HG02678 (cell line): ENCODE measurements around the gene MC1R.
"Not testable (repeated sequence)": the region's sequence is repeated elsewhere in the genome, so short reads cannot be mapped to it uniquely, and the experiment has no call there.

Source experiments
- ATAC-seq: cut with Tn5 transposase; IDR thresholded peaks from one replicate; pipeline ENCODE4 v1.9.1; 2021; ENCODE audit warnings: mild to moderate bottlenecking, moderate library complexity; ENCODE audit not compliant: unreplicated experiment

Gene MC1R

GRCh38 chr16:89934019-89934418 is 15.4 kb downstream of the MC1R start:
- ATAC-seq, result not testable (repeated sequence)

DNA sequence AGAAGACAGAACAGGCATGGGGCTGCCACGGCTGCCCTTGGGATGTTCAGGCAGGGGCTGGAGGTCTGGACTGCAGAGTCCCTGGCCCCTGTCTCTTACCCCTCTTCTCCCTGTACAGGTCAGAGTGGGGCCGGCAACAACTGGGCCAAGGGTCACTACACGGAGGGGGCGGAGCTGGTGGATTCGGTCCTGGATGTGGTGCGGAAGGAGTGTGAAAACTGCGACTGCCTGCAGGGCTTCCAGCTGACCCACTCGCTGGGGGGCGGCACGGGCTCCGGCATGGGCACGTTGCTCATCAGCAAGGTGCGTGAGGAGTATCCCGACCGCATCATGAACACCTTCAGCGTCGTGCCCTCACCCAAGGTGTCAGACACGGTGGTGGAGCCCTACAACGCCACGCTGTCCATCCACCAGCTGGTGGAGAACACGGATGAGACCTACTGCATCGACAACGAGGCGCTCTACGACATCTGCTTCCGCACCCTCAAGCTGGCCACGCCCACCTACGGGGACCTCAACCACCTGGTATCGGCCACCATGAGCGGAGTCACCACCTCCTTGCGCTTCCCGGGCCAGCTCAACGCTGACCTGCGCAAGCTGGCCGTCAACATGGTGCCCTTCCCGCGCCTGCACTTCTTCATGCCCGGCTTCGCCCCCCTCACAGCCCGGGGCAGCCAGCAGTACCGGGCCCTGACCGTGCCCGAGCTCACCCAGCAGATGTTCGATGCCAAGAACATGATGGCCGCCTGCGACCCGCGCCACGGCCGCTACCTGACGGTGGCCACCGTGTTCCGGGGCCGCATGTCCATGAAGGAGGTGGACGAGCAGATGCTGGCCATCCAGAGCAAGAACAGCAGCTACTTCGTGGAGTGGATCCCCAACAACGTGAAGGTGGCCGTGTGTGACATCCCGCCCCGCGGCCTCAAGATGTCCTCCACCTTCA is 16.2 kb downstream of the MC1R start:
- ATAC-seq, result no peak

GRCh38 chr16:89935620-89936019 is 17.0 kb downstream of the MC1R start:
- not testable (repeated sequence) for ATAC-seq

GRCh38 chr16:89936034-89936433 is 17.4 kb downstream of the MC1R start:
- ATAC-seq, result no peak

GRCh38 chr16:89936508-89936907 is 17.8 kb downstream of the MC1R start:
- no peak for ATAC-seq

- no peak for ATAC-seq
Measured at GRCh38 chr16:89936981-89937380, 18.3 kb downstream of the MC1R start.

DNA sequence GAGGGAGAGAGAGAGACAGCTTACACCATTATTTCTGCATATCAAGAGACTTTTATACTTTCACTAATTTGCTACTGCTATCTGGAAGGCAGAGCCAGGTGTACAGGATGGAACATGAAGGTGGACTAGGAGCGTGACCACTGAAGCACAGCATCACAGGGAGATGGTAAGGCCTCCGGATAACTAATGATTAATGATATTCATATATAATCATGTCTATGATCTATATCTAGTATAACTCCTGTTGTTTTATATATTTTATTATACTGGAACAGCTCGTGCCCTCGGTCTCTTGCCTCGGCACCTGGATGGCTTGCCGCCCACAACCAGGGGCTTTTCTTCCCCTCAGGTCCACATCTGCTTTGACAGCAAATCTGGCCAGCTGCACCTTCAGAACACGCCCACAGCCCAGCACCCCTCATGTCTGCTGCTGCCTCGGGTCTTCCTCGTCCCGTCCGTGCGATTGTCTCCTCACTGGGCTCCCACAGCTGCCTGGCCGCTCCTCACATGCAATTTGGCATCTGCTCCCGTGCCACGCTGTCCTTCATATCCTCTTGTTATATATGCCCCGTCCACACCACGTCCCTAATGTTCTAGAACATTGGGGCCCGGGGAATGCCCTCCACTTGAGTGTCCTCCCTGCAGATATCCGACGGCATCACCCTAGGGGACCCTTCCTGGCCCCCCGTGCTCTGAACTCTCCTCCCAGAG is 19.7 kb downstream of the MC1R start:
- no peak for ATAC-seq

DNA sequence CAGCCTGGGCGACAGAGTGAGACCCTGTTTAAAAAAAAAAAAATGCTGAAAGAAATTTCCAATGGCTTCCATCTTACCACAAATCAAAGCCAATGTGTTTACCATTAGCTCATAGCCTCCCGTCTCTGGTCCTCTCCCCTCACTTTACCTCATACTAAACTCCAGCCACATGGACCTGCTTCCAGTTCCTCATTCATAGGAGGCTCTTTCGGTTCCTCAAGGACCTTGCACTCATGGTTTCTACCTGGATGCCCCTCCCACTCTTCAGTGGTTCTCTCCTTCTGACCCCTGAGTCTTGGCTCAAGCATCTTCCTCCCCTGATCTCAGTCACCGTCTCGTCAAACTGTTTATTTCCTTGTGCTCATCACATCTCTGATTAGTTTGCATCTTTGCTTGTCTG is 26.1 kb downstream of the MC1R start:
- no peak for ATAC-seq

DNA sequence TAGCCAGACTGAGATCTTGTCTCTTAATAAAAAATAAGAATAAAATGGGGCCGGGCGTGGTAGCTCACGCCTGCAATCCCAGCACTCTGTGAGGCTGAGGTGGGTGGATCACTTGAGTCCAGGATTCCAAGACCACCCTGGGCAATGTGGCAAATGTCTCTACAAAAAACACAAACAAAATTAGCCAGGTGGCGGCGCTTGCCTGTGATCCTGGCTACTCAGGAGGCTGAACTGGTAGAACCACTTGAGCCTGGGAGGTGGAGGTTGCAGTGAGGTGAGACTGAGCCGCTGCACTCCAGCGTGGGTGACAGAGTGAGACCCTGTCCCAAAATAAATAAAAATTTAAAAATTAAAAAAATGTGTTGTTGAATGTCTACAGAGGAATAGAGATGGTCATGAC is 27.0 kb downstream of the MC1R start:
- ATAC-seq, result no peak

- no peak for ATAC-seq
Measured at GRCh38 chr16:89946515-89946914, 27.9 kb downstream of the MC1R start.

DNA sequence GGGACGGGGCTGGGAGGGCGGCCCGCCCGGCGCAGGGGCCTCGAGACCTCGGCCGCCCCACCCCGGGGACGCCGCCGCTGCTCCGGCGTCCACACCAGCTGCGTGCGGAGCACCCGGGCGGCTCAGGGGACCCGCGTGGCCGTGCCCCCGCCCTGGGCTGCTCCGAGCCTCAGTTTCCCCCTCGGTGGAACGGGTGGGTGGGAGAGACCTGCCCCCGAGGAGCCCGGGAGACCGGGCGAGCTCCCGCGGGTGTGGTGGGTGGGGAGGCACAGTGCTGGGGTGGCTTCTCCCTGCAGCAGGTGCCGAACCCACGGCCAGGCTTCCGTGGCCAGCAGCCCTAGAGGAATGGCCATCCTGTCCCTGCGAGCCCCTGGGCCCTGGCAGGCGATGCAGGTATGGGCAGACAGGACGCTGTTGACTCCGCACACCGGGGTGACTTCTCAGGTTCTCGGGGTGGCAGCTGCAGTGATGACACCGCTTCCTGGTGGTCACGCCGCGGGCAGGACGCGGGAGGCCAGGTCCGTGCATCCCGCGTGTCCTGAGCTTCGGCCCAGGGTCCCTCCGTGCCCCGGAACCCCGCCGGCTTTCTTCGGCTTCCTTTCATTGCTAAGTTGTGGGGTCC is 30.6 kb downstream of the MC1R start:
- ATAC-seq, result no peak

- ATAC-seq, result no peak
Measured at GRCh38 chr16:89949756-89950155, 31.1 kb downstream of the MC1R start.

GRCh38 chr16:89951509-89951908 is 32.8 kb downstream of the MC1R start:
- no peak for ATAC-seq

- no peak for ATAC-seq
Measured at GRCh38 chr16:89952049-89952448, 33.4 kb downstream of the MC1R start.

DNA sequence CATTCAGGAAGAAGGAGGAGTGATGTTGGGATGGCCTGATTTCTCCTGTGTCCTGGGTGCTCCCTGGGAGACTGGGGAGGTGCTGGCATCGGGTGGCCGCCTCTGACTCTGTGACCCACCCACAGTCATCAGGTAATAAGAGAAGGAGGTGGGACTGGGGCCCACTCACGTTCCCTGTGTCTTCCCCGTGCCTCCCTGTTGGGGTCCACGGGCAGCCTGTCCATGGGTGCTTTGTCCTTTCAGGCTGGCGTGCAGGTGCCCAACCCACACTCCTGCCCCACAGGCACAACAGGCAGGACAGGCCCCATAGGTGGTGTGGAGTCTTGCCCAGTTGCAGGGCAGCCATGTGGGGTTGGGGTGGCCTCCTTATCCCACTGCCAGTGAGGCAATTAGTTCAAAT is 33.9 kb downstream of the MC1R start:
- ATAC-seq, result no peak

GRCh38 chr16:89953671-89954406 is 35.2 kb downstream of the MC1R start:
- peak; percentile 67 for ATAC-seq

- ATAC-seq, result no peak
Measured at GRCh38 chr16:89954462-89954861, 35.8 kb downstream of the MC1R start.

DNA sequence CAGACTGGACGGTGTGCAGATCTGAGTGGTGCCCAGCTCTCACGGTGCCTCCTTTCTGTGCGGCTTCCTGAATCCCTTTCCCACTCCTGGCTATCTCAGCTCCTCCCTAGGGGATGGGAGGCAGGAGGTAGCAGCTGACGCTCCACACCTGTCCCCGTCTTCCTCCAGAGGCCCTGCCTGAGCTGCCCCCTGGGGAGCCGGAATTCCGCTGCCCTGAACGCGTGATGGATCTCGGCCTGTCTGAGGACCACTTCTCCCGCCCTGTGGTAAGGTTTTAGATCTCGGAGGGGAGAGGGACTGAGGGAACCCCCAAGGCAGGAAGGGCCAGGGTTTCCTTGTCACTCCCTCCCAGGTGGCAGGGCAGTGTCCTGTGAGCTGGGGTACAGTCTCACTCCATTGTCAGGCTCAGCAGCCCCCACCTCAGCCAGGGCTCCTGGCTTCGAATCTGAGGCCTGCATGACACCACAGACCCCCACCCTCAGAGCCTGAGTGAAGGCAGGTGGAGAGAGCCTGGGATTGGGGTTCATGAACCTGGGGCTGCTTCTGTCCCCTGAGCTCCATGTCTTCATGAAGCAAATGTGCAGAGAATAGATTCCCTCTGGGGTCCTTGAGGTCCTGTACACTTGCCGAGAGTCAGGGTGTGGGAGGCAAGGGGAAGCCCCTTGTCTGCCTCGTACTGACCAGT is 36.5 kb downstream of the MC1R start:
- ATAC-seq, result no peak

- no peak for ATAC-seq
Measured at GRCh38 chr16:89956505-89957215, 38.0 kb downstream of the MC1R start.
